ENCODE data around the gene CEP192.

DNA sequence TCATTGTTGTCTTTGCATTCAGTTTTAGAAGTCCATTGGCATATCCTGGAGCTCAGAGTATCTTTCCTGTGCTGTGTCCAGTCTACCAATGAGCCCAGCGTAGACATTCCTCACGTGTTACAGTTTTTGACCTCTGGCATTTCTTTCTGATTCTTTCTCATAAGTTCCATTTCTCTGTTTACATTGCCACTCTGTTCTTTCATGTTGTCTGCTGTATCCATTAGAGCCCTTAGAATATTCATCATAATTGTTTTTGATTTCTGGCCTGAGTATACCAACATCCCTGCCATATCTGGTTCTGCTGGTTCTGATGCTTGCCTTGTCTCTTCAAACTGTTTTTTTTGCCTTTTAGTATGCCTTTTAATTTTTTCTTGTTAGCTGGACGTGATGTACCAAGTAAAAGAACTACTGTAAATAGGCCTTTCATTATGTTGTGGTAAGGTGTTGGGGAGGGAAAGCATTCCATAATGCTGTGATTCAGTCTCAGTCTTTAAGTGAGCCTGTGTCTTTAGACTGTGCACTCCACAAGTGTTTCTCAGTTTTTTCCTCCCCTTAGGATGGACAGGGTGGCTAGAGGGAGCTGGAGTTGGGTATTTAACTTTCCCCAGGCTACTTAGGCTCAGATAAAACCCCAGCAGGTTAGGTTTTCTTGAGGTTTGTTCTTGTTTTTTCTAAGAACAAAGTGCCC, 35.6 kb downstream of the CEP192 start:
- TF ChIP-seq CTCF (optimal IDR thresholded peaks at IDR 0.05 in 1 of 3, IDR thresholded peaks at IDR 0.05 in 1 of 3, conservative IDR thresholded peaks at IDR 0.05 in 1 of 3; ENCODE audit: extremely low read depth in 1 of 3, insufficient read depth in 2 of 3, low read length in 3 of 3) (no peak), EZH2 (IDR thresholded peaks at IDR 0.05; ENCODE audit: low read length) (no peak)

Measured in keratinocyte (primary cell).